ENCODE data around the gene ARNT2. TPM values are rescaled to one million over a fixed set of nuclear protein-coding genes. Genes with fewer than 3 reads are reported as not detected.
A peak's percentile ranks its signal among the peaks of the same experiment; 100 is the strongest.

Gene ARNT2
- total RNA-seq, 1 experiment from 2014 or later = not detected

GRCh38 chr15:80559761-80560160 lies 155.6 kb downstream of the ARNT2 start:
- no peak for DNase-seq (ENCODE audit: low spot score)
- in situ Hi-C loops (cut with HindIII; ENCODE audit: low sequenced_read_pairs) = no loop called here

- DNase-seq (ENCODE audit: low spot score) = no peak
- in situ Hi-C loops (cut with HindIII; ENCODE audit: low sequenced_read_pairs) = no loop called here
Measured at GRCh38 chr15:80560601-80561400, 156.6 kb downstream of the ARNT2 start.

- DNase-seq (ENCODE audit: low spot score) = no peak
- in situ Hi-C loops (cut with HindIII; ENCODE audit: low sequenced_read_pairs) = no loop called here
Measured at GRCh38 chr15:80561500-80561899, 157.3 kb downstream of the ARNT2 start.

- no peak for DNase-seq (ENCODE audit: low spot score)
- in situ Hi-C loops (cut with HindIII; ENCODE audit: low sequenced_read_pairs) = no loop called here
Measured at GRCh38 chr15:80562033-80562432, 157.9 kb downstream of the ARNT2 start.

GRCh38 chr15:80562846-80563245 lies 158.7 kb downstream of the ARNT2 start:
- peak; percentile 1 for DNase-seq (ENCODE audit: low spot score)
- in situ Hi-C loops (cut with HindIII; ENCODE audit: low sequenced_read_pairs) = no loop called here

GRCh38 chr15:80563372-80563997 lies 159.3 kb downstream of the ARNT2 start:
- peak; percentile 20 for DNase-seq (ENCODE audit: low spot score)
- in situ Hi-C loops (cut with HindIII; ENCODE audit: low sequenced_read_pairs) = no loop called here

- in situ Hi-C loops (cut with HindIII; ENCODE audit: low sequenced_read_pairs) = no loop called here
- DNase-seq (ENCODE audit: low spot score) = no peak
Measured at GRCh38 chr15:80564056-80564455, 159.9 kb downstream of the ARNT2 start.

GRCh38 chr15:80565398-80565797 lies 161.2 kb downstream of the ARNT2 start:
- in situ Hi-C loops (cut with HindIII; ENCODE audit: low sequenced_read_pairs) = no loop called here
- DNase-seq (ENCODE audit: low spot score) = no peak

GRCh38 chr15:80565988-80566387 lies 161.8 kb downstream of the ARNT2 start:
- in situ Hi-C loops (cut with HindIII; ENCODE audit: low sequenced_read_pairs) = no loop called here
- no peak for DNase-seq (ENCODE audit: low spot score)

GRCh38 chr15:80567721-80568157 lies 163.6 kb downstream of the ARNT2 start:
- DNase-seq (ENCODE audit: low spot score) = peak; percentile 80
- in situ Hi-C loops (cut with HindIII; ENCODE audit: low sequenced_read_pairs) = no loop called here

GRCh38 chr15:80568298-80568697 lies 164.1 kb downstream of the ARNT2 start:
- in situ Hi-C loops (cut with HindIII; ENCODE audit: low sequenced_read_pairs) = no loop called here
- DNase-seq (ENCODE audit: low spot score) = no peak

GRCh38 chr15:80568876-80569605 lies 164.9 kb downstream of the ARNT2 start:
- peak; percentile 71 for DNase-seq (ENCODE audit: low spot score)
- in situ Hi-C loops (cut with HindIII; ENCODE audit: low sequenced_read_pairs) = no loop called here

- in situ Hi-C loops (cut with HindIII; ENCODE audit: low sequenced_read_pairs) = no loop called here
- no peak for DNase-seq (ENCODE audit: low spot score)
Measured at GRCh38 chr15:80569656-80570055, 165.5 kb downstream of the ARNT2 start.

GRCh38 chr15:80570553-80570952 lies 166.4 kb downstream of the ARNT2 start:
- no peak for DNase-seq (ENCODE audit: low spot score)
- in situ Hi-C loops (cut with HindIII; ENCODE audit: low sequenced_read_pairs) = no loop called here

GRCh38 chr15:80572337-80572736 lies 168.2 kb downstream of the ARNT2 start:
- in situ Hi-C loops (cut with HindIII; ENCODE audit: low sequenced_read_pairs) = no loop called here
- no peak for DNase-seq (ENCODE audit: low spot score)

GRCh38 chr15:80573606-80574005 lies 169.4 kb downstream of the ARNT2 start:
- DNase-seq (ENCODE audit: low spot score) = no peak
- in situ Hi-C loops (cut with HindIII; ENCODE audit: low sequenced_read_pairs) = no loop called here

GRCh38 chr15:80574590-80574989 lies 170.4 kb downstream of the ARNT2 start:
- in situ Hi-C loops (cut with HindIII; ENCODE audit: low sequenced_read_pairs) = no loop called here

GRCh38 chr15:80576519-80577090 lies 172.4 kb downstream of the ARNT2 start:
- DNase-seq (ENCODE audit: low spot score) = no peak
- in situ Hi-C loops (cut with HindIII; ENCODE audit: low sequenced_read_pairs) = no loop called here

More at GRCh38 chr15:80574590-80574989, 170.4 kb downstream of the ARNT2 start:
- no peak for DNase-seq (ENCODE audit: low spot score)

GRCh38 chr15:80577552-80578205 lies 173.5 kb downstream of the ARNT2 start:
- no peak for DNase-seq (ENCODE audit: low spot score)
- in situ Hi-C loops (cut with HindIII; ENCODE audit: low sequenced_read_pairs) = no loop called here
